Measurements from ENCODE around the gene AMELX.

DNA sequence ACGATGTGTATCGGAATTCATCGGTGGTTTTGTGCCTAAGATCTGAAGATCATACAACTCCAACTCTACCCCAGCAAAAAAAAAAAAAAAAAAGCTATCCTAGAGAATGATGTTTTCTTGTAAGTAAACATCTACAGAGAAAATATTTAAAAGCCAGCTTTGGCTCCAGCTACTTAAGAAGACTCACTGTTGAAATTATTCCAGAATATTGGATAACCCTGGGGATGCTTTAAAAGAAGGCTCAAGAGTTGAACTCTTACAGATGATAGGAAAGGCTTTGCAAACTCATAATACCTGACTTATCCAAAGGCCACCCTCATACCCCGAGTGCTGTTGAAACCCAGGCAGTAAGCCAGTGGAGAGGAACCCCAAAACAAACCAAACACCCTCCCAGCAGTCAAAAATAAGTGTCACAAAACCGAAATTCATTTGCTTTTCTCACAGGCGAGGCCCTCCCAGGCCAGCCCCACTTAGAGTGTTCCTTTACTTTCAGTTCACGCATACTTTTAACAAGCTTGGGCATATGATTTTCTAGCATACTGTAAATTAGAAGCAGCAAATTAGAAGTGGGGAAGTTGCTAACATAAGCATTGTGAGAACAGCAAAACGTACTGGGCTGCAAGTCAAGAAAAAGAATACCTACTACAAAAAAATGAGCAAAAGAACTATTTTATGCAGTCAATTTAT lies 2.7 kb upstream of the AMELX start:
- TF ChIP-seq, protein P1, sequence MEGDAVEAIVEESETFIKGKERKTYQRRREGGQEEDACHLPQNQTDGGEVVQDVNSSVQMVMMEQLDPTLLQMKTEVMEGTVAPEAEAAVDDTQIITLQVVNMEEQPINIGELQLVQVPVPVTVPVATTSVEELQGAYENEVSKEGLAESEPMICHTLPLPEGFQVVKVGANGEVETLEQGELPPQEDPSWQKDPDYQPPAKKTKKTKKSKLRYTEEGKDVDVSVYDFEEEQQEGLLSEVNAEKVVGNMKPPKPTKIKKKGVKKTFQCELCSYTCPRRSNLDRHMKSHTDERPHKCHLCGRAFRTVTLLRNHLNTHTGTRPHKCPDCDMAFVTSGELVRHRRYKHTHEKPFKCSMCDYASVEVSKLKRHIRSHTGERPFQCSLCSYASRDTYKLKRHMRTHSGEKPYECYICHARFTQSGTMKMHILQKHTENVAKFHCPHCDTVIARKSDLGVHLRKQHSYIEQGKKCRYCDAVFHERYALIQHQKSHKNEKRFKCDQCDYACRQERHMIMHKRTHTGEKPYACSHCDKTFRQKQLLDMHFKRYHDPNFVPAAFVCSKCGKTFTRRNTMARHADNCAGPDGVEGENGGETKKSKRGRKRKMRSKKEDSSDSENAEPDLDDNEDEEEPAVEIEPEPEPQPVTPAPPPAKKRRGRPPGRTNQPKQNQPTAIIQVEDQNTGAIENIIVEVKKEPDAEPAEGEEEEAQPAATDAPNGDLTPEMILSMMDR (IDR thresholded peaks at IDR 0.05): no peak
- TF ChIP-seq POLR2A (IDR thresholded peaks at IDR 0.05): no peak
